ENCODE data around the gene ZFAND4.
"Not testable (repeated sequence)": the region's sequence is repeated elsewhere in the genome, so short reads cannot be mapped to it uniquely, and the experiment has no call there.

DNA sequence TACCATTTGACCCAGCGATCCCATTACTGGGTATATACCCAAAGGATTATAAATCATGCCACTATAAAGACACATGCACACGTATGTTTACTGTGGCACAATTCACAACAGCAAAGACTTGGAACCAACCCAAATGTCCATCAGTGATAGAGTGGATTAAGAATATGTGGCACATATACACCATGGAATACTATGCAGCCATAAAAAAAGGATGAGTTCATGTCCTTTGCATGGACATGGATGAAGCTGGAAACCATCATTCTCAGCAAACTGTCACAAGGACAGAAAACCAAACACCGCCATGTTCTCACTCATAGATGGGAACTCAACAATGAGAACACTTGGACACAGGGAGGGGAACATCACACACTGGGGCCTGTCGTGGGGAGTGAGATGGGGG is 1.3 kb downstream of the ZFAND4 start:
- TF ChIP-seq, protein P1, sequence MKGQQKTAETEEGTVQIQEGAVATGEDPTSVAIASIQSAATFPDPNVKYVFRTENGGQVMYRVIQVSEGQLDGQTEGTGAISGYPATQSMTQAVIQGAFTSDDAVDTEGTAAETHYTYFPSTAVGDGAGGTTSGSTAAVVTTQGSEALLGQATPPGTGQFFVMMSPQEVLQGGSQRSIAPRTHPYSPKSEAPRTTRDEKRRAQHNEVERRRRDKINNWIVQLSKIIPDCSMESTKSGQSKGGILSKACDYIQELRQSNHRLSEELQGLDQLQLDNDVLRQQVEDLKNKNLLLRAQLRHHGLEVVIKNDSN (IDR thresholded peaks at IDR 0.05; ENCODE audit: borderline replicate concordance, extremely low read length, insufficient read depth, low read depth, low read length) = not testable (repeated sequence)
- not testable (repeated sequence) for TF ChIP-seq SUZ12 (IDR thresholded peaks at IDR 0.05; ENCODE audit: unreplicated experiment); KAT2A (conservative IDR thresholded peaks at IDR 0.05; ENCODE audit: control insufficient read depth, low read depth, low read length); EP300 (IDR thresholded peaks at IDR 0.05; ENCODE audit: borderline replicate concordance in 1 of 2, control insufficient read depth in 1 of 2, low read depth in 2 of 2, low read length in 2 of 2); CBX5 (IDR thresholded peaks at IDR 0.05; ENCODE audit: low read depth)
- TF ChIP-seq, protein P2, sequence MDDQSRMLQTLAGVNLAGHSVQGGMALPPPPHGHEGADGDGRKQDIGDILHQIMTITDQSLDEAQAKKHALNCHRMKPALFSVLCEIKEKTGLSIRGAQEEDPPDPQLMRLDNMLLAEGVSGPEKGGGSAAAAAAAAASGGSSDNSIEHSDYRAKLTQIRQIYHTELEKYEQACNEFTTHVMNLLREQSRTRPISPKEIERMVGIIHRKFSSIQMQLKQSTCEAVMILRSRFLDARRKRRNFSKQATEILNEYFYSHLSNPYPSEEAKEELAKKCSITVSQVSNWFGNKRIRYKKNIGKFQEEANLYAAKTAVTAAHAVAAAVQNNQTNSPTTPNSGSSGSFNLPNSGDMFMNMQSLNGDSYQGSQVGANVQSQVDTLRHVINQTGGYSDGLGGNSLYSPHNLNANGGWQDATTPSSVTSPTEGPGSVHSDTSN (IDR thresholded peaks at IDR 0.05; ENCODE audit: insufficient replicate concordance, low read depth, low read length) = not testable (repeated sequence)
